A204.1 (cell line): ENCODE results near the gene EXT2.

Experiments used
- FAIRE-seq: peaks from 2 replicates; lab custom pipeline; 2012; peaks lifted over from hg19 to GRCh38; lab: Jason Lieb, UNC

EXT2 gene

DNA sequence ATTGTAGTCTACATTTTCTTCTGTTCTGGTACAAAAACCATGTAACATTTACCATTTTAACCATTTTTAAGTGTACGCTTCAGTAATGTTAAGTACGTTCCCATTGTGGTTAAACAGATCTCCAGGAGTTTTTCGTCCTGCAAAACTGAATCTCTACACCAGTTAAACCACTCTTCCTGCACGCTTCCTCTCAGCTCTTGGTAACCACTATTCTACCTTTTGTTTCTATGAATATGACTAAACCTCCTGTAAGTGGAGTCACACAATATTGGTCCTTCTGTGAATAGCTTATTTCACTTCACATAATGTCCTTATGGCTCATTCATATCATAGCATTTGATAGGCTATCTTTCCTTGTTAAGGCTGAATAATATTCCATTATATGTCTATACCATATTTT is 7.1 kb upstream of the EXT2 start:
- no peak for FAIRE-seq

DNA sequence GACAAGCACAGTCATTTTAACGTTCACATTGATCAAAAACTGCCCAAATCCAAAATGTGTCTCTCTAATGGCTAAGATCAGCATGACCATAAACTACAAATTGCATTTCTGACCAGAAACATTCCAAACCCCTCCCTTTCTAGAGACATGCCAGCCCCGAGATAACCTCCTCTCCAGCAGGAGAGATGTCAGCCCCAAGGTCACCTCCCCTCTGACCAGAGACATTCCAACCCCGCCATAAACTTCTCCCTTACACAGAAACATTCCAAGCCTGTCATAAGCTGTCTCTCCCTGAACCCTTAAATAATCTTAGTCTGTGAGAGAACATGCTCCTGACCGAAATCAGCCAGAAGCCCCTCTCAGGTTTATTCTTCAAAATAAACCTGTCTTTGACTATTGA is 6.6 kb upstream of the EXT2 start:
- FAIRE-seq = no peak

DNA sequence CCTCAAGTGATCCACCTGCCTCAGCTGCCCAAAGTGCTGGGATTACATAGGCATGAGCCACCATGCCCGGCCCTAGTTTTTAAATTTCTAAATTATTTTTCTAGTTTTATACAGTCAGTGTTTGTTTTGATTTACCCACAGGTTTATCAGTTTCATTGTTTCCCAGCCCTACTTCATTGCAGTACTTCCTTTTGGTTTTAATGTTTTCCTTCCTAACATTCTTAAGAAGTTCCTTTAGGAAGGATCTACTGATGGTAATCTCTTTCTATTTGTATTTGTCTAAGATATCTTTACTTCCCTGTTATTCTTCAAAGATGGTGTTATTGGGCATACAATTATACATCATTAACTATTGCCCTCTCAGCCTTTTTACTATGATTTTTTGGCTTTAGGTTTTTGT is 4.9 kb upstream of the EXT2 start:
- FAIRE-seq = no peak

DNA sequence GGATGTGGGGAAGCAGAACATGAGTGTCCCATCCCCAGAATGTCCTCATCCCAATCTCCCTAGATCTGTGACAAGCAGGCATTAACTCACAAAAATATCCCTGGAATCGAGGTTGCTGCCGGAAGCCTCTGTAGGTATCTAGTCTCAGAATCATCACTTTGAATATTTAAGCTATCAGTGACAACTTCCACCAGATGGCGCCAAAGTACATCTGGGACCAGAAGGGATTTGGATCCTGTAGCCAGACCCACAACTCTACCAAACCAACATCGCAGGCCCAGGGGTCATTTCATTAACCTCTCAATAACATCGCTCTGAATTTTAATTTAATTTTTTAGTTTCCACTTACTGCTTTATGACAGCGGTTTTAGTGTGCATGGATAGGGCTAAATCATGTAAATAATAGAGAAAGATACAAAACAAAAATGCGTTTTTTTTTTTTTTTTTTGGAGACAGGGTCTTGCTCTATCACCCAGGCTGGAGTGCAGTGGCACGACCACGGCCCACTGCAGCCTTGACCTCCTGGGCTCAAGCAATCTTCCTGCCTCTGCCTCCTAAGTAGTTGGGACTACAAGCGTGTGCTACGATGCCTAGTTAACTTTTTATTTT is 1.1 kb upstream of the EXT2 start:
- FAIRE-seq = peak; percentile 73

DNA sequence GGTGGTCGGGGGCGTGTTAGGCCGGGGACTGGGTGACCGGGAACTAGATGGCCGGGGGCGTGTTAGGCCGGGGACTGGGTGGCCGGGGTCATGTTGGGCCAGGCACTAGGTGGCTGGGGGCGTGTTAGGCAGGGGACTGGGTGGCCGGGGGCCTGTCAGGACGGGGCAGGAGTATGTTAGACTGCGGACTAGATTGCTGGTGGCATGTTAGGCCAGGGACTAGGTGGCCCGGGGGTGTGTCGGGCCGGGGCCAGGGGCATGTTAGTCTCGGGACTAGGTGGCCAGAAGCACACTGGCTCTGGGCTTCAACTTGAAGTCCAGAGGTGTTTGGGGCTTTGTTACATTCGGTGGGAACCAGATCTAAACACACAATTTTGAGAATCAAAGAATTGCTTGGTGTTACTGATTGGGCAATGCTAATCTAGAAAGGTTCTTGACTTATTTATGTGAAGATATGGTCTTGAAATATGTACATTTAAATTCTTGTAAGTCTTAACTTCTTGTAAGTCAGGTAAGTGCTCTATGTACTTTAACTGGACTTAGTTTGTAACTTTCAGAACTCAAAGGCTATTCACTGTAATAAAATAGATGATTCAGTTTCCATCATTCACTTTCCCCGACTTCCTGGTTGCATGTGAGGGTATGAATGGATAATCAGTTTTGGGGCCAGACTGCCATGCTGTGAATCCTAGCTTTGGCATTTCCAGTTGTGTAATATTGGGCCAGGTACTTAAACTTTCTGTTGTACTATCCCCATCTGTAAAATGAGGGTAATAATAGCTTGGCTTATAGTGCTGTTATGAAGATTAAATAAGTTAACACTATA is 1.1 kb downstream of the EXT2 start:
- FAIRE-seq = no peak

DNA sequence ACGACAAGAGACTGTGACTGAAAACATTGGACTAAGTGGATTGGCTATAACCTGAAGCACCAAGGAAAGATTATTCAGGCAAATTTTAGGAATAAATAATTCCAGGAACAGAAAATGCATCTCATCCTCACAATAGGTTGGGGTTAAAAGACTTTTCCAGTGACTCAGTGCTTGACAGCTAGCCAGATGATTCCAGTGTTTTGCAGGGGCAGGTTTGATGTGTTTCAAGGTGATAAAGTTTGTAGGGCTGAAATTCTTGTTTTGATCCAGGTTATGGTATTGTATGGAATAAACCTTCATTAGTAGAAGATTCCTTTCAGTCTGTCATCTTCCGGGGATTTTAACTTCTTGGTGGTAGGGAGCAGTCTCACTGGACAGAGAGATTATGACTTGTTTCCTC is 2.3 kb downstream of the EXT2 start:
- no peak for FAIRE-seq

DNA sequence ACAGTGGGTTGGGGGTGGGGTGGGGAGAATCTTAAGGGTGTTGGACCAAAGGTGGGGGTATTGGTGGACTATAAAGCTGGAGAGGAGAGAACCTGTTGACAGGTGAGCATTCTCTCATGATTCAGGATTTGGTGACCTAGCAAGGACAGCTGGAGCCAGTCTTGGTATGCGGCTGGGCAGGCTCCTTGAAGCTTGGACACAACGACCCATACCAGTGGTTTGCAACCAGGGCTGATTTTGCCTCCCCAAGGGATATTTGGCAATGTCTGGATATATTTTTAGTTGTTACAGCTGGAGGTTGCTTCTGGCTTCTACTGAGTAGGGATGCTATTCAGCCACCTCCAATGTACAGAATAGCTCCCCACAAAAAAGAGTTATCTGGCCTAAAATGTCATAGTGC is 5.6 kb downstream of the EXT2 start:
- no peak for FAIRE-seq

DNA sequence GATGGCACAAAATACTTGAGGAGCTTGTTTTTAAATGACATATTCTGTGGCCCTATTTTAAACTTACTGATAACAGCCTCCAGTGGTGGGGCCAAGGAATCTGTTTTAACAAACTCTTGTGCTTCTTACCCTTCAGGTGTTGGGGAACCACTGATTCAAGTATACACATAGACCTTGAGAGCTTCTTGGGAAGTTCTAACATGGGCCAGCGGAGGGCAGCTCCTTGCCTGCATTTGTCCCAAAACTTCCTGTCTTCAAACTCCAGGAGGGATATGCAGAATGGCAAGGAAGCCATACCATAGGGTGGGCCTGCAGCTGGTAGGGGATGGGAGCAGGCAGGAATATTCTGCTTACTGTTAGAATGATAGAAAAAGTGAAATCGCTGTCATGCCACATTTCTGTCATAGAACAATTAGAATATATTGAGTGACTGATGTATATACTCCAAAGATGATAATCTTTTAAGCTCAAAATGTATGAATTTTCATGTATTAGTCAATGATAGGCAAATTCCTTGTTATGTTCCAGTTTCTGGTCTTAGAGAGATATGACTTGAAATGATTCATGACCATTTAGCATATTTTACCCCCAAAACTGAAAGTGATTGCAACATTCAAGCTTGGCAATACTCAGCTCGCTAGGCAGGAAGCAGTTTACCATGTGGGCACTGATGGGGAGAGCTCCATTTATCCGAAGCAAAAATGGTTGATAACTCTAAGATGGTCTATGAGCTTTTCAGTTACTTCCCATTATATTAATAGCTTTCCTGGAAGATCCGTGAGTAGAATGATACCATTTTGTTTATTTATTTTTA is 9.2 kb downstream of the EXT2 start:
- FAIRE-seq = no peak

DNA sequence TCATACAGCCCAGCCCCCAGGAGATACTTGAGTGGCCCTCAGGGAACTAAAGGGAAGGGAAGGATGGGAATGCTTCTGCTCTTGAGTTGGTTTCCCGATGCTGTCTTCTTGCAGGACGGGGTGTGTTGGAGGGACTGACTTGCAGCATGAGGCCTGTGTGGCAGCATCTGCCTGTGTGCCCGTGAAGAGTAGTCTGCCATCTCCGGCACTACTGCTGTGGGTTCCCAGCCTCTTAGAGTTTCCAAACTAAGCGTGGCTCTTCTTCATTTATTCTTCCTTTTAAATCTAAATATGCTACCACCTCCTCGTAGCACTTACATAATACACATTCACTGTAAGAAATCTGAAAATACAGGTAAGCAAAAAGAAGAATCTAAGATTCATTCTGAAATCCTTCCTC is 12.8 kb downstream of the EXT2 start:
- FAIRE-seq = no peak

DNA sequence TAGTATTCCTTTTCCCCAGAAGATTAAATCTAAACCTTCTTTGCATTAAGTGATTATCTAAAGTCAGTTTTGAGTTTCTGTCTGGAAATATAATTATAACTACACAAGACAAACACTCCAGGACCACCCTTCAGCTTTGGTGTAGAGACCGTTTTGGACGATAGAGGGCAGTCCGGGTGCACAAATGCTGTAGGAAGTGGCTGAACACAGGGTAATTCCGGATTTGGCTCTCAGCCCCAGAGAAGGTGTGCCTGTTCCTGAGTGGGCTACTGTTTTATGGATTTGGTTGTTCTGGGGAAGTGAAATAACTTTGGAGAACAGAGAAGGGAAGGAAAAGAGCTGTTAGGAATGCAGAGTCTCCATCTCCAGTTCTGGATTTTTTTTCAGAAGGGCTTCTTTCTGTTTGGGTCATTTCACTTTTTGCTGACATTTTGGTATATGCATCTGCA is 14.8 kb downstream of the EXT2 start:
- peak; percentile 65 for FAIRE-seq

DNA sequence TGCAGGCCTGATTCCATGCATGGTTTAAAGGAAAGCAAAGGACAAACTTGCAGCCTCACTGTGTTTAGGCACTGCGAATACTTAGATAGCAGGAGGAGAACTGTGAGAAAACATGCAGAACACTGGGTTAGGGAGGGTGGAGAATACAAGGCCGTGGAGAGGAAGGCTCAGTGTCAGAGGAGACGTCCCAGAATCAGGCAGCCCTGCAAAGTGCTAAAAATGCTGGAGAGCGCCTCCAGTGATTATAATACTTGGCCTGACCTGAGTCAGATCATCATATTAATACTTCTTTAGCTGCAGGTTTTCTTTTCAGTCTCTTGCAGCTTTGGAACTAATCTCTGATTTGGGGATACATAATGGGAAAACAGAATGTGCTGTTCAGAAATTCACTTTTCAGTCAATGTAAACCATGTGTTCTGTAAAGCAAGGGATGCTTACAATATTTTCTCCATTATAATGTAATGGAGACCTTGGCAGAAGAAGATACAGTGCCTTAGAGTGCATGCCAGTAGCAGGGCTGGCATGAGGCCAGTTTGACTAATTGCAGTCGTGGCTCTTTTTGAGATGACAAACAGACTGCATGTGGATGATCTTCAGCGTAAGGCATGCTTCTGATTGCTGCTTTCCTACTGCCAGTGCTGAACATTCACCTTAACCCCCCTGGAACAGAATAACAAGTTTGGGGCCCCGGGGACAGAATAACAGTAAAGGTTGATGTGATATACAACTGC is 16.8 kb downstream of the EXT2 start:
- no peak for FAIRE-seq

DNA sequence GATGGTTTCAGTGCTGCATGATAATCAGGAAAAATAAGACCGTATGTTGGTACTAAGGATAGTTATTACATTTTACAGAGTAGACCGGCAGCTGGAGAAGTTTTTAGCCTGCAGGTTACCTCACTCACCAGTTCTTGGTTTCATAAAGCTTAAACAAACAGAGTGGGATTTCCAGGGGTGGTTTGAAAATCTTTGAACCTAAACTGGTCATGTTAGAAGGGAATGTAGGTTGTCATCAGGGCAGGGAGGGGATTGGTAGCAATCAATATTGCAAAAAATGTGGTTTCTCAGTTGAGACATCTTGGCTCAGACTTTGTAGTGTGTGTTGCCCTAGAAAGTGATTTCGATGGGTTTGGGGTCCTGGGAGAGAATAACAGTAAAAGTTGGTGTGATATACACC is 17.5 kb downstream of the EXT2 start:
- FAIRE-seq = no peak

DNA sequence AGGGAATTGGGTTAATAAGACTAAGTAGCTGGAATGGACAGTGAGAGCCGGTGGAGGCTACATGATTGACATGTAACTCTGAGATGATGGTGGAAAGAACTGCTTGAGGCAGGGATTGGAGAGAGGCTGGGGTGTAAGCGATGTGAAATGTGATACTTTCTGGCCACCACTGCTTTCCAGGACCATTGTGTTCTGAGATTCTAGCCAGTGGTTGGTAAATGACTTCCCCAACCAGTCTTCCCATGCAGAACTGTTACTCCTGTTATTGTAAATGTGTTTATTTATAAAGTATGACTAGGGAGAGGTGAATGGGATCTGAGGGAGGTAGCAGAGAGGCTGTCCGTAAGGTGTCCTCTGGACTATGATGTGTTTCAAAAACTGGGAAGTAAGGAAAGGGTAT is 18.1 kb downstream of the EXT2 start:
- FAIRE-seq = no peak

DNA sequence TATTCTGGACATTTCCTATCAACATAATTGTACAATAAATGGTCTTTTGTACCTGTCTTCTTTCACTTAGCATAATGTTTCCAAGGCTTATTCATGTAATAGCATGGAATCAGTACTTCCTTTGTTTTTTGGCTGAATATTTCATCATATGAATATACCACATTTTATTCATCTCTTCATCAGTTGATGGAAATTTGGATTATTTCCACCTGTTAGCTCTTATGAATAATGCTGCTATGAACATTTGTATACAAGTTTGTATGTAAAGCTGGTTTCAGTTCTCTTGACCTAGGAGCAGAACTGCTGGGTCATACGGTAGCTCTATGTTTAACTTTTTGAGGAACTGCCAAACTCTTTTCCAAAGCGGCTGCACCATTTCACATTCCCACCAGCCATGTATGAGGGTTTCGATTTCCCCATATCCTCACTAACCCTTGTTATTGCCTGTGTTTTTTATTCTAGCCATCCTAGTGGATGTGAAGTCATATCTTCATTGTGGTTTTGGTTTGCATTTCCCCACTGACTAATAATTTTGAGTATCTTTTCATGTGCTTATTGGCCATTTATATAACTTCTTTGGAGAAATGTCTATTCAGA is 20.9 kb downstream of the EXT2 start:
- no peak for FAIRE-seq

DNA sequence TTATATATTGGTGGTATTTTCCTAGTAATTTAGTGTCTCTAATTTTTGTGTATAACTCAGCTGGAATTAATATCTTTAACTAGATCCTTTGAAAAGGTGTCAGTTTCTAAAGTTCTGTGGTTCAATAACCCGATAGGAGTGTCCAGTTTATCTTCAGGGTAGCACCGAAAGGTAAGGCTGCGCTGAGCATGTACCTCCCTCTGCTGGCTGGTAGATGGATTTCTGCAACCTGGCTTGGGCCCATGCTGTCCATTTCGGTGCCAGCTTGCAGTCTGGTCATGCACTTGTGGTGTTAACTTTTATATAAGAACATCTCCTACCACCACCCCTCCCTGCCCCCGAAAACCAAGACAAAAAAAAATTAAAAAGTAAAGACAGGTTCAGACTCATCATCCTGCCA is 24.7 kb downstream of the EXT2 start:
- no peak for FAIRE-seq

DNA sequence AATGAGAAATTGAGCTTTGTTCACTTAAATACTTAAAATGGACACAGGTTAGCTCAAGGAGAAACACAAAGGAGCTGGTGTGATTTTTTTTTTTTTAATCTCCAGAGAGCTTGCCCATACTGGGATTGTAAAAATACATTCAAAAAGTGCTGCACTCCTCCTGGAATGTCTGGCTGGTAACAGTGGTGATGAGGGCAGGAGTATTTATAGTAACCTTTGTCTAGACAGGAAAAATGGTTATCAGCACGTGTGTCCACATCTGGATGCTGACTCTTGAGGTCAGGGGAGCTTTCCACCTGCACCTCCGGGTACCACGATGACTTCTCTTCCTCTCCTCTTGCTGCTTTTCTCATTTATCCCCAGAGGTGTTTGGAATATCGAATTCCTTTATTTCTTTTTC is 30.1 kb downstream of the EXT2 start:
- no peak for FAIRE-seq

DNA sequence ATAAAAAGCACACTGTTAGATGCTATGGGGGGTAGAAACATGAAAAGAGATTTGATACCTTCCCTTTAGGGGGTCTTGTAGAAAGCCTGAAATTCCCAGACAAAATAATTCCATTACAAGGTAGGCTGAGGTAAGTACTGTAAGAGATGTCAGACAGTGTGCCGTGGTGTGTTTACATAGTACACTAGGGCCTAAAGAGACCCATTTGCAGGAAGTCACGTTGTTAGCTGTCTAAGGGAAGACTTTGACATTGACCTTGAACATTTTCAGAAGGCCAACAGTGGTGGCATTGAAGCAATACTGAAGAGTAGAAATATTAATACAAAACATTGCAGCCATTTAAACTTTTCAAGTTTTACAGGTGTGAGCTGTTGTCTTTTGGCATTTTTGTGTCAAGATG is 30.8 kb downstream of the EXT2 start:
- no peak for FAIRE-seq

DNA sequence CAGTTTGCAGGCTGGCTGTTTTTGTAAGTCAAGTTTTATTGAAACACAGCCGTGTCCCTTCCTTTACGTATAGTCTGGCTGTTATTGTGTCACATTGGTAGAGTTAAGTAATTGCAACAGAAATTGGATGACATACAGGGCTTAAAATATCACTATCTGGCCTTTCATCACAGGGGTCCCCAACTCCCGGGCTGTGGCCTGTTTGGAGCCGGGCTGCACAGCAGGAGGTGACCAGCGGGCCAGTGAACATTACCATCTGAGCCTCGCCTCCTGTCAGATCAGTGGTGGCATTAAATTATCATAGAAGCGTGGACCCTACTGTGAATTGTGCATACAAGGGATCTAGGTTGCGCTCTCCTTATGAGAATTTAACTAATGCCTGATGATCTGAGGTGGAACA is 31.7 kb downstream of the EXT2 start:
- no peak for FAIRE-seq

DNA sequence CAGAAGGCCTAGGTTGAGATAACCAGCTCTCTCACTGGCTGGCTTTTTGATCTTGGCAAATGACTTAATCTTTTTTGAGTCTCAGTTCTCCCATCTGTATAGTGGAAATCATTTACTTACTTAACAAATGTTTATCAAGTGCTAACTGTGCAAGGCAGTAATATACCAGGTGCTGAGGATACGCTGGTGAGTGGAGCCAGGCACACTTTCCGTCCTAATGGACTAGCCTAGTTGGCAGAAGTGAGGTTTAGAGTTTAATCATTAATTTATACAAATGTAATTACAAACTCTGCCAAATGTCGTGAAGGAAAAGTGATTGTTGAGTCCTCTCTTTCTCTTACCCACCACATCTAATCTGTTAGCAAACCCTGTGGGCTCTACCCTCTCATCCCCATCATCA is 33.3 kb downstream of the EXT2 start:
- no peak for FAIRE-seq

DNA sequence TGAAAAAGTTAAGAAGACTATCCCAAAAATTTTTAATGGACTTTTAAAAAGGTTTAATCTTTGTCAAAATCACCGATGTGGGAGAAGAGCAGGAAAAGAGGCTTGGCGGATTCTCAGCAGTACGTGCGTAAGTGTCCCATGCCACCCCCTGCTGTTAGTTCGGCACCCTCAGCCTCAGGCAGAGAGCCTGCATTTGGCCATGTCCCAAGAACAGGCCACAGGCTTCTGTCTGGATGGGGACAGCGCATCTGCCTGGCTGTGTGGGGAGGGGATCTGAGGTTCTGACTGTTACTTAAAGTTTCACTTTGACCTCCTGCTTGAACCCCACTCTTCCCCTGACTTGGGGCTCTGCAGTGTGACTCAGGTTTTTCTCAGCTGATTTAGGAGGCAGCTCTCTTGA is 35.3 kb downstream of the EXT2 start:
- FAIRE-seq = no peak

DNA sequence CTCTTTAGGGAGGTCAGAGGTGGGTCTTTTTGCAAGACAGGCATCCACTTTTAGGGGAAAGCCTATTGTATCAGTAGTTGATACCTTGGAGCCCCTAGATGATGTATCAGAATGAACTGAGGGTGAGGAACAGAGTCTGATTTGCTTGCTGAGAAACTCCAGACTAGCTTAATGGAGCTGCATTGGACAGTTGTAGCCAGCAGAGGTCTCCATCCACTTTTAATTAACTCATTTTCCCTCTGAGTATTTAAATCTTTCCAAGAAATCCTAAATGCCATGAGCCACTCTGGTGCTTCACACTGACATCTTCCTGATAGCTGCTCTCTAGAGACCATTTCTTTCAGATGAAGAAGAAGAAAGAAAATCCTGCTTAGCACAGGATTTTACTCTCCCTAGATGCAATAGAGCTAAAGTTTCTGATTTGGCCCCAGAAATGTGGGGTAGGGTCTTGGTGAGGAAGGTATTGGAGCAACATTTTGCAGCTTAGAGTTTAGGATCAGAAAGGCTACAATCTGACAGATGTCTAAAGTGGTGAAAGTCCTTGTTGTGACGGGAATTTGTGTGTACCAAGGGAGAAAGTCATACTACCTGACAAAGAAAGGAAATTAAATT is 38.0 kb downstream of the EXT2 start:
- FAIRE-seq = peak; percentile 59

DNA sequence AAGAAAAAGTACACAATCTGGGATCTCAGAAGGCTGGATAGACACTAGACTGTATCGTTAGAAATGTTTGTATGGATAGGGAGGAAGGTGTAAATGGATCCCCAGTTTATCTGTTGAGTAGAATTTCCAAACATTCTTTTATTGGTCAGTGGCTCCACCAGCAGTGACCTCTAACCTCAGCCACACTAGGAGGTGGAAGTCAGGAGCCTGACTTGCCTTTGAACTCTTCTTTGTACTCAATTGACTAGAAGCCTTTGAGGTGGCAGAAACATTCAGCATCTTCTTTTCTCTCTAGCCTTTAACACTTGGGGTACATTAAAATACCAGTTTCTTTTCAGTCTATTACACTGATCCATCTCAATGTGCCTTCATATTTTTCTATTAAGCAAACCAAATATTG is 39.1 kb downstream of the EXT2 start:
- FAIRE-seq = no peak
